Hematopoietic multipotent progenitor cell treated with erythropoietin and hydrocortisone succinate and interleukin-3 and kit ligand, for 4 days (in vitro differentiated cells): ENCODE data around the gene TBC1D3D.
"Not testable (repeated sequence)": the region's sequence is repeated elsewhere in the genome, so short reads cannot be mapped to it uniquely, and the experiment has no call there.

Source experiments
- DNase-seq: peaks from one replicate; pipeline ENCODE4 v3.0.0-alpha.2; 2015

TBC1D3D gene

GRCh38 chr17:38003676-38004075 lies at the start of gene TBC1D3D:
Gene TBC1D3D (plus strand): TSS chr17:38003976. CDS start chr17:38005561, 1,585 bp downstream.
- not testable (repeated sequence) for DNase-seq

GRCh38 chr17:37988960-37989359 lies 14.8 kb upstream of the TBC1D3D start, which contains the start of gene TBC1D3L:
Gene TBC1D3L (minus strand): TSS chr17:37989060. CDS start chr17:37987520, 1,540 bp downstream.
- DNase-seq: not testable (repeated sequence)
